SU-DHL-6 (cell line): ENCODE data around the gene C3orf70.

Experiments used
- EZH2phosphoT487 ChIP-seq: fragments of 200-600 bp; sonication (generic), shearing (Covaris generic); conservative IDR thresholded peaks from 2 replicates; pipeline ENCODE4 v1.6.1; 2018; ENCODE audit warnings: mild to moderate bottlenecking, antibody characterized with exemption, low read length, moderate library complexity, mixed read lengths
- TF ChIP-seq, protein P1 (sequence below): fragments of 200-600 bp; sonication (generic); IDR thresholded peaks from one replicate; pipeline ENCODE4 v1.5.1; 2017; ENCODE audit warnings: antibody characterized with exemption, mild to moderate bottlenecking, low read length, moderate library complexity; ENCODE audit not compliant: insufficient read depth, poor library complexity, severe bottlenecking

DNA sequence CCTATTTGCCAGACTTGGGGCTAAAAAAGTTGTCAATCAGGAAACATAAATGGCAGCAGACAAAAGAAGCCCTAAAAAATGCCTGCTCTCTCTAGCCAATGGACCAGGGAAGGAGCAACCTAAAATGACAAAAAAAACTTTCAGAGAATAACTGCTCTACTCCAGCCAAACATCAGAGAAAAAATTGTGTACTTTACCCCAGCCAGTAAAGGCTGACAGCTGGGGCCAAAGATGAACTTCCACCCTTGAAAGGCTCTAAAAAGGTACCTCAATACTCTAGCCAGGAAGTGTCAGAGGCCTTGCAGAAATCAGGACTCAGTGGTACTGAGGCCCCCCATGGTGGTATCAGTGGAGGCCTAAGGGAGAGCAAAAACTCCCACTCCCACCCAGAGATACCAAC is 18.4 kb downstream of the C3orf70 start:
- TF ChIP-seq, protein P1, sequence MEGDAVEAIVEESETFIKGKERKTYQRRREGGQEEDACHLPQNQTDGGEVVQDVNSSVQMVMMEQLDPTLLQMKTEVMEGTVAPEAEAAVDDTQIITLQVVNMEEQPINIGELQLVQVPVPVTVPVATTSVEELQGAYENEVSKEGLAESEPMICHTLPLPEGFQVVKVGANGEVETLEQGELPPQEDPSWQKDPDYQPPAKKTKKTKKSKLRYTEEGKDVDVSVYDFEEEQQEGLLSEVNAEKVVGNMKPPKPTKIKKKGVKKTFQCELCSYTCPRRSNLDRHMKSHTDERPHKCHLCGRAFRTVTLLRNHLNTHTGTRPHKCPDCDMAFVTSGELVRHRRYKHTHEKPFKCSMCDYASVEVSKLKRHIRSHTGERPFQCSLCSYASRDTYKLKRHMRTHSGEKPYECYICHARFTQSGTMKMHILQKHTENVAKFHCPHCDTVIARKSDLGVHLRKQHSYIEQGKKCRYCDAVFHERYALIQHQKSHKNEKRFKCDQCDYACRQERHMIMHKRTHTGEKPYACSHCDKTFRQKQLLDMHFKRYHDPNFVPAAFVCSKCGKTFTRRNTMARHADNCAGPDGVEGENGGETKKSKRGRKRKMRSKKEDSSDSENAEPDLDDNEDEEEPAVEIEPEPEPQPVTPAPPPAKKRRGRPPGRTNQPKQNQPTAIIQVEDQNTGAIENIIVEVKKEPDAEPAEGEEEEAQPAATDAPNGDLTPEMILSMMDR, result no peak
- no peak for TF ChIP-seq EZH2phosphoT487
